ENCODE data around the gene PPFIA4.

PPFIA4 gene

GRCh38 chr1:203055161-203055799 lies 29.0 kb downstream of the PPFIA4 start:
- DNase-seq: no peak
- Histone ChIP-seq H3K79me2 (ENCODE audit: insufficient read depth, low read length) (no peaks in the 10 kb centered on the region), H3K4me1 (ENCODE audit: insufficient read depth, low read length) (no peaks in the 10 kb centered on the region; the same call in 1 of the 2 replicates), H3K9ac (ENCODE audit: low read depth, low read length) (no peak overlapping the region), H2AFZ (ENCODE audit: low read depth, low read length) (no peak overlapping the region), H3K4me2 (ENCODE audit: insufficient read depth, low read length) (no peak overlapping the region), H3K36me3 (ENCODE audit: insufficient read depth, low read length) (no peaks in the 10 kb centered on the region), H3K4me3 (ENCODE audit: low read depth in 1 of 2, low read length in 2 of 2) (no peak overlapping the region), H4K20me1 (ENCODE audit: insufficient read depth, low read length) (no peaks in the 10 kb centered on the region; the same call in 1 of the 2 replicates), H3K27ac (ENCODE audit: low read length) (no peak overlapping the region), H3K9me3 (ENCODE audit: insufficient read depth, low read length, severe bottlenecking) (no peaks in the 10 kb centered on the region), H3K27me3 (ENCODE audit: insufficient read depth, low read length, poor library complexity) (peaks cover 51% of the 10 kb centered on the region)
- TF ChIP-seq CTCF (IDR thresholded peaks at IDR 0.05; ENCODE audit: borderline replicate concordance, extremely low read depth, low read length, poor library complexity, severe bottlenecking): peak; percentile 11
- no peak for TF ChIP-seq EZH2 (IDR thresholded peaks at IDR 0.05; ENCODE audit: borderline replicate concordance, low read depth, low read length, severe bottlenecking)
- no peak for ATAC-seq (ENCODE audit: insufficient read depth, low read depth)

- H3K27me3 ChIP-seq (ENCODE audit: insufficient read depth, low read length, poor library complexity): peaks cover 44% of the 10 kb centered on the region
- H3K4me1 ChIP-seq (ENCODE audit: insufficient read depth, low read length): no peaks in the 10 kb centered on the region; the same call in 1 of the 2 replicates
- H2AFZ ChIP-seq (ENCODE audit: low read depth, low read length): no peak overlapping the region
- no peaks in the 10 kb centered on the region for H3K79me2 ChIP-seq (ENCODE audit: insufficient read depth, low read length)
- no peak overlapping the region for H3K4me3 ChIP-seq (ENCODE audit: low read depth in 1 of 2, low read length in 2 of 2)
- no peaks in the 10 kb centered on the region for H3K36me3 ChIP-seq (ENCODE audit: insufficient read depth, low read length)
- no peak overlapping the region for H3K4me2 ChIP-seq (ENCODE audit: insufficient read depth, low read length)
- no peaks in the 10 kb centered on the region; the same call in 1 of the 2 replicates for H4K20me1 ChIP-seq (ENCODE audit: insufficient read depth, low read length)
- ATAC-seq (ENCODE audit: insufficient read depth, low read depth): no peak
- H3K9me3 ChIP-seq (ENCODE audit: insufficient read depth, low read length, severe bottlenecking): no peaks in the 10 kb centered on the region
- TF ChIP-seq EZH2 (IDR thresholded peaks at IDR 0.05; ENCODE audit: borderline replicate concordance, low read depth, low read length, severe bottlenecking): no peak
- TF ChIP-seq CTCF (IDR thresholded peaks at IDR 0.05; ENCODE audit: borderline replicate concordance, extremely low read depth, low read length, poor library complexity, severe bottlenecking): no peak
- no peak overlapping the region for H3K9ac ChIP-seq (ENCODE audit: low read depth, low read length)
- DNase-seq: no peak
- H3K27ac ChIP-seq (ENCODE audit: low read length): no peak overlapping the region
Observed at GRCh38 chr1:203056012-203056411, 29.7 kb downstream of the PPFIA4 start.

- no peak for ATAC-seq (ENCODE audit: insufficient read depth, low read depth)
- TF ChIP-seq CTCF (IDR thresholded peaks at IDR 0.05; ENCODE audit: borderline replicate concordance, extremely low read depth, low read length, poor library complexity, severe bottlenecking) (peak; percentile 23), EZH2 (IDR thresholded peaks at IDR 0.05; ENCODE audit: borderline replicate concordance, low read depth, low read length, severe bottlenecking) (no peak)
- Histone ChIP-seq H3K79me2 (ENCODE audit: insufficient read depth, low read length) (no peaks in the 10 kb centered on the region), H3K4me2 (ENCODE audit: insufficient read depth, low read length) (no peak overlapping the region), H3K27me3 (ENCODE audit: insufficient read depth, low read length, poor library complexity) (peaks cover 39% of the 10 kb centered on the region), H3K4me3 (ENCODE audit: low read depth in 1 of 2, low read length in 2 of 2) (no peak overlapping the region), H4K20me1 (ENCODE audit: insufficient read depth, low read length) (no peaks in the 10 kb centered on the region; the same call in 1 of the 2 replicates), H3K36me3 (ENCODE audit: insufficient read depth, low read length) (no peaks in the 10 kb centered on the region), H2AFZ (ENCODE audit: low read depth, low read length) (no peak overlapping the region), H3K9me3 (ENCODE audit: insufficient read depth, low read length, severe bottlenecking) (no peaks in the 10 kb centered on the region), H3K9ac (ENCODE audit: low read depth, low read length) (no peak overlapping the region), H3K27ac (ENCODE audit: low read length) (no peak overlapping the region), H3K4me1 (ENCODE audit: insufficient read depth, low read length) (no peaks in the 10 kb centered on the region; the same call in 1 of the 2 replicates)
- DNase-seq: no peak
Observed at GRCh38 chr1:203056516-203056915, 30.2 kb downstream of the PPFIA4 start.

Data from DND-41 (cell line).